ENCODE measurements around the gene GCK. TPM values are rescaled to one million over a fixed set of nuclear protein-coding genes. Genes with fewer than 3 reads are reported as not detected.

GCK gene
- polyA plus RNA-seq, 1 of the 3 experiments (the other 2 are of a cell fraction), result 1.6 TPM

GRCh38 chr7:44113764-44114354 is 75.4 kb downstream of the GCK start (continued):
- TF ChIP-seq POLR2AphosphoS5 (IDR thresholded peaks at IDR 0.05; ENCODE audit: low read depth, low read length), result no peak

DNA sequence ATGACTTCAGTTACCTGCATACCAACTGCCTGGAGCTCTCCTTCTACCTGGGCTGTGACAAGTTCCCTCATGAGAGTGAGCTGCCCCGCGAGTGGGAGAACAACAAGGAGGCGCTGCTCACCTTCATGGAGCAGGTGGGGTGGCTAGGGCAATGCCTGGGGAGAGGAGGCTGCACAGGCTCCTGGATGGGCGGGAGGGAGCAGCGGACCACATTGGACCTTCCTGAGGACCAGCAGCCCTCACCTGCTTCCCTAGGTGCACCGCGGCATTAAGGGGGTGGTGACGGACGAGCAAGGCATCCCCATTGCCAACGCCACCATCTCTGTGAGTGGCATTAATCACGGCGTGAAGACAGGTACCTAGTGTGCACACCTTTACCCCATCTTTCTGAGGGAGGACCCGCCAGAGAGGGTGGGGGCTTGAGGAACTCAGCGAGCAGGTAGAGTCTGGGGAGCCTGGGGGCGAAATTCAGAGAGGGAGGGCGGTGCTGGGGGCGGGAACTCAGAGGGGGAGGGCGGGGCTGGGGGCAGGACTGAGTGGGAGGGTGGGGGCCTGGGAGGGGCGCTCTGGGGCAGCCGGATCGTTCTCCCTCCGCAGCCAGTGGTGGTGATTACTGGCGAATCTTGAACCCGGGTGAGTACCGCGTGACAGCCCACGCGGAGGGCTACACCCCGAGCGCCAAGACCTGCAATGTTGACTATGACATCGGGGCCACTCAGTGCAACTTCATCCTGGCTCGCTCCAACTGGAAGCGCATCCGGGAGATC is 76.1 kb downstream of the GCK start:
- Histone ChIP-seq H3K4me1 (ENCODE audit: control insufficient read depth in 1 of 2, insufficient read depth in 2 of 2, low read depth in 1 of 2, low read length in 1 of 2) (peaks cover 0 to 13% of the 10 kb centered on the region in 2 experiments; a peak in 1 of 4 replicates), H3K79me2 (ENCODE audit: insufficient read depth) (peaks cover 1% of the 10 kb centered on the region; the same call in 1 of the 2 replicates), H4K20me1 (ENCODE audit: insufficient read depth) (peaks cover 12% of the 10 kb centered on the region; the same call in 1 of the 2 replicates), H3K9me2 (no peaks in the 10 kb centered on the region), H3K27me3 (ENCODE audit: insufficient read depth) (no peaks in the 10 kb centered on the region), H3K4me3 (ENCODE audit: low read depth in 2 of 2, low read length in 1 of 2) (no peak overlapping the region), H2AFZ (ENCODE audit: low read depth) (no peak overlapping the region), H3K9me3 (no peaks in the 10 kb centered on the region), H3K4me2 (no peak overlapping the region), H3K27ac (ENCODE audit: low read depth in 2 of 2, low read length in 1 of 2) (no peak overlapping the region), H3K36me3 (replicated peaks in 1 of 2; ENCODE audit: control insufficient read depth in 1 of 2, insufficient read depth in 2 of 2, low read length in 1 of 2) (peaks cover 22 to 89% of the 10 kb centered on the region in 2 experiments), H3K9ac (no peak overlapping the region), H3F3A (replicated peaks; ENCODE audit: insufficient read depth) (peaks cover 26% of the 10 kb centered on the region)
- 92% methylated on average over 34 of the region's 34 CpGs for WGBS (ENCODE audit: low lambda C conversion rate)
- peak; percentile 62 for DNase-seq
- CTCF ChIA-PET, result interaction anchor here (1.1 to 1.7 kb wide), 2 partner anchors 10 to 18 kb away, joined by 6 read pairs; partner anchors contain the start of gene POLD2
- POLR2A ChIA-PET, result interaction anchor here (1.4 to 3.0 kb wide), 2 partner anchors 10 to 87 kb away, joined by 4 to 18 read pairs; partner anchors contain the start of genes POLD2 and YKT6
- TF ChIP-seq POLR2AphosphoS5 (IDR thresholded peaks at IDR 0.05; ENCODE audit: low read depth, low read length) (0 out of 2 replicates have a peak, but pooled peaks have one; percentile 6), EZH2phosphoT487 (IDR thresholded peaks at IDR 0.05; ENCODE audit: borderline replicate concordance, low read depth) (no peak)

DNA sequence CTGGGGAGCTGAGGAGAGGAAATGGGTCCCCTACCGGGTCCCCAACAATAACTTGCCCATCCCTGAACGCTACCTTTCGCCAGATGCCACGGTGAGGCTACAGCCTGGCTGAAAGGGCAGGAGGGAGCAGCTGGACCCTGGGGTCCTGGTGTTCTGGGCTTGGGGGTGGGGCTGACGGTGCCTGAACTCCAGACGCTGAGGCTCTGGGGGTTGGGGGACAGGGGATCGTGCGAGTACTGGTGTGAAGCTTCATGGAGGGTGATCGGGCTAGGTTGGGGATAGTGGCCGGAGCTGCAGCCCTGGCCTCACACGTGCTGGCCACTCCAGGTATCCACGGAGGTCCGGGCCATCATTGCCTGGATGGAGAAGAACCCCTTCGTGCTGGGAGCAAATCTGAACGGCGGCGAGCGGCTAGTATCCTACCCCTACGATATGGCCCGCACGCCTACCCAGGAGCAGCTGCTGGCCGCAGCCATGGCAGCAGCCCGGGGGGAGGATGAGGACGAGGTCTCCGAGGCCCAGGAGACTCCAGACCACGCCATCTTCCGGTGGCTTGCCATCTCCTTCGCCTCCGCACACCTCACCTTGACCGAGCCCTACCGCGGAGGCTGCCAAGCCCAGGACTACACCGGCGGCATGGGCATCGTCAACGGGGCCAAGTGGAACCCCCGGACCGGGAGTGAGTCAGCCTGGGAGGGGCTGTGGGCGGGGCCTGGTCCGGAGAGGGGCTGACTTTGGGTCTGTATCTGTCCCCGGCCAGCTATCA is 76.8 kb downstream of the GCK start:
- Histone ChIP-seq H3K4me2 (no peak overlapping the region), H4K20me1 (ENCODE audit: insufficient read depth) (peaks cover 12% of the 10 kb centered on the region; the same call in 1 of the 2 replicates), H3K36me3 (replicated peaks in 1 of 2; ENCODE audit: control insufficient read depth in 1 of 2, insufficient read depth in 2 of 2, low read length in 1 of 2) (peaks cover 22 to 90% of the 10 kb centered on the region in 2 experiments), H3K27me3 (ENCODE audit: insufficient read depth) (no peaks in the 10 kb centered on the region), H3K27ac (ENCODE audit: low read depth in 2 of 2, low read length in 1 of 2) (no peak overlapping the region), H3K4me1 (ENCODE audit: control insufficient read depth in 1 of 2, insufficient read depth in 2 of 2, low read depth in 1 of 2, low read length in 1 of 2) (peaks cover 0 to 13% of the 10 kb centered on the region in 2 experiments; a peak in 1 of 4 replicates), H3K4me3 (ENCODE audit: low read depth in 2 of 2, low read length in 1 of 2) (no peak overlapping the region), H3K9me3 (no peaks in the 10 kb centered on the region), H3F3A (replicated peaks; ENCODE audit: insufficient read depth) (peaks cover 26% of the 10 kb centered on the region), H2AFZ (ENCODE audit: low read depth) (no peak overlapping the region), H3K79me2 (ENCODE audit: insufficient read depth) (peaks cover 9% of the 10 kb centered on the region; the same call in 1 of the 2 replicates), H3K9me2 (no peaks in the 10 kb centered on the region), H3K9ac (no peak overlapping the region)
- POLR2A ChIA-PET, result interaction anchor here (1.4 to 3.0 kb wide), 2 partner anchors 11 to 88 kb away, joined by 4 to 18 read pairs; partner anchors contain the start of genes POLD2 and YKT6
- DNase-seq, result peak; percentile 50
- CTCF ChIA-PET, result interaction anchor here (1.0 to 1.1 kb wide), 3 partner anchors 11 to 22 kb away, joined by 3 to 6 read pairs (median 3); partner anchors contain the start of gene POLD2
- 83% methylated on average over 34 of the region's 41 CpGs for WGBS (ENCODE audit: low lambda C conversion rate)
- TF ChIP-seq CTCF (IDR thresholded peaks at IDR 0.05), result no peak
- TF ChIP-seq ELF1 (IDR thresholded peaks at IDR 0.05), result no peak
- TF ChIP-seq FOXJ3 (CRISPR knock-in tag; IDR thresholded peaks at IDR 0.05), result no peak
- TF ChIP-seq MXI1 (IDR thresholded peaks at IDR 0.05; ENCODE audit: low read depth, low read length), result no peak
- TF ChIP-seq JUND (IDR thresholded peaks at IDR 0.05), result no peak
- no peak for TF ChIP-seq SMC3 (IDR thresholded peaks at IDR 0.05; ENCODE audit: low read depth, low read length)
- no peak for TF ChIP-seq REST (IDR thresholded peaks at IDR 0.05; ENCODE audit: low read depth, low read length)
- TF ChIP-seq YY1 (IDR thresholded peaks at IDR 0.05; ENCODE audit: low read depth), result no peak
- no peak for TF ChIP-seq CHD2 (IDR thresholded peaks at IDR 0.05; ENCODE audit: low read length, partially characterized antibody)
- TF ChIP-seq, protein P1, sequence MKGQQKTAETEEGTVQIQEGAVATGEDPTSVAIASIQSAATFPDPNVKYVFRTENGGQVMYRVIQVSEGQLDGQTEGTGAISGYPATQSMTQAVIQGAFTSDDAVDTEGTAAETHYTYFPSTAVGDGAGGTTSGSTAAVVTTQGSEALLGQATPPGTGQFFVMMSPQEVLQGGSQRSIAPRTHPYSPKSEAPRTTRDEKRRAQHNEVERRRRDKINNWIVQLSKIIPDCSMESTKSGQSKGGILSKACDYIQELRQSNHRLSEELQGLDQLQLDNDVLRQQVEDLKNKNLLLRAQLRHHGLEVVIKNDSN (IDR thresholded peaks at IDR 0.05; ENCODE audit: borderline replicate concordance, low read depth), result no peak
- no peak for TF ChIP-seq RFX5 (IDR thresholded peaks at IDR 0.05; ENCODE audit: low read length)
- no peak for TF ChIP-seq TAF1 (IDR thresholded peaks at IDR 0.05; ENCODE audit: borderline replicate concordance, low read depth, low read length)
- TF ChIP-seq NRF1 (IDR thresholded peaks at IDR 0.05; ENCODE audit: low read depth, low read length), result no peak
- TF ChIP-seq TCF12 (IDR thresholded peaks at IDR 0.05), result no peak

All from SK-N-SH (cell line).